ENCODE measurements around the gene SH2D7.
"Not testable (repeated sequence)": the region's sequence is repeated elsewhere in the genome, so short reads cannot be mapped to it uniquely, and the experiment has no call there.

Gene SH2D7

DNA sequence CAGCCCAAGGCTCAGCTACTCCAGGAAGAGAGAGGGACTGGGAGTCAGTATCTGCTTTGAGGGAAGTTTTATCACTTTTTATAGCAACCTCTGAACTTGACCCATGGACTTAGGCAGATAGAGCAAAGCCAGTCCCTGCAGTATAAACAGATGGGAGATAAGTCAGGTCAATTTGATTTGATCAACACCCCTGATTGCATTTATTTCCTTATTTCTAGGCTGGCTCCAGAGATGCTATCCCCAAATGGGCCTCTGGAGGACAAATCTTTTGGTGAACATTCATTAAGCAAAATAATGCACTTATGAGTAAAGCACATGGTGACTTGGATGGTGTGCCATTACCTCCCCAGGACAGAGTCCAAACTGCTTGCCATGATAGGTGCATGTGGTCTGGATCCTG is 47.9 kb downstream of the SH2D7 start:
- no peaks in the 10 kb centered on the region for H3K4me1 ChIP-seq
- in situ Hi-C loops (cut with MboI; ENCODE audit: low sequenced_read_pairs), result loop anchor here (5.0 kb wide), 1 partner anchor 48 kb away; the partner anchor contains the start of gene SH2D7
- no peak overlapping the region for H3K4me3 ChIP-seq
- DNase-seq (ENCODE audit: low spot score in 2 of 2), result no peak
- no peaks in the 10 kb centered on the region for H3K36me3 ChIP-seq (replicated peaks)
- H3K27me3 ChIP-seq (ENCODE audit: low read depth), result no peaks in the 10 kb centered on the region
- no peaks in the 10 kb centered on the region; the same call in 1 of the 2 replicates for H3K9me3 ChIP-seq

DNA sequence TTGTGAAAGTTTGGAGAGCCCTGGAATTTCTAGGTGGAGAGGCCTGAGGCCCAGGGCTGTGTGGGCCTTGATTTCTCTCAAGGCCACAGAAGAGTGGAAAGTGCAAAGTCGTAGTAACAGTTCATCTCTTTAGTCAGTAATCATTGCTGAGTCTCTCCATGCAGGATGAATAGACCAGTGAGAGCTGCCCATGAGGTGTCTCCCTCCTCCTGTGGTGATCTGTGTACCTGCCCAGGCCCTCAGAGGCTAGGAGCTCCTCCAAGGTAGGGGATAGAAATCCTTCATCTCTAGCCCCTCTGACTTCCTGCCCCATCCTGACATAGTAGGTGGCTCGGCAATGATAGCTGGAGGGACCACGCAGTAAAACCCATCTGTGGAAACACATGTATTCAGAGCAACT is 50.0 kb downstream of the SH2D7 start:
- no peak overlapping the region for H3K4me3 ChIP-seq
- H3K27me3 ChIP-seq (ENCODE audit: low read depth), result no peaks in the 10 kb centered on the region
- H3K36me3 ChIP-seq (replicated peaks), result no peaks in the 10 kb centered on the region
- in situ Hi-C loops (cut with MboI; ENCODE audit: low sequenced_read_pairs), result loop anchor here (5.0 kb wide), 1 partner anchor 50 kb away; the partner anchor contains the start of gene SH2D7
- H3K9me3 ChIP-seq, result no peaks in the 10 kb centered on the region; the same call in 1 of the 2 replicates
- no peak for DNase-seq (ENCODE audit: low spot score in 2 of 2)
- H3K4me1 ChIP-seq, result no peaks in the 10 kb centered on the region

DNA sequence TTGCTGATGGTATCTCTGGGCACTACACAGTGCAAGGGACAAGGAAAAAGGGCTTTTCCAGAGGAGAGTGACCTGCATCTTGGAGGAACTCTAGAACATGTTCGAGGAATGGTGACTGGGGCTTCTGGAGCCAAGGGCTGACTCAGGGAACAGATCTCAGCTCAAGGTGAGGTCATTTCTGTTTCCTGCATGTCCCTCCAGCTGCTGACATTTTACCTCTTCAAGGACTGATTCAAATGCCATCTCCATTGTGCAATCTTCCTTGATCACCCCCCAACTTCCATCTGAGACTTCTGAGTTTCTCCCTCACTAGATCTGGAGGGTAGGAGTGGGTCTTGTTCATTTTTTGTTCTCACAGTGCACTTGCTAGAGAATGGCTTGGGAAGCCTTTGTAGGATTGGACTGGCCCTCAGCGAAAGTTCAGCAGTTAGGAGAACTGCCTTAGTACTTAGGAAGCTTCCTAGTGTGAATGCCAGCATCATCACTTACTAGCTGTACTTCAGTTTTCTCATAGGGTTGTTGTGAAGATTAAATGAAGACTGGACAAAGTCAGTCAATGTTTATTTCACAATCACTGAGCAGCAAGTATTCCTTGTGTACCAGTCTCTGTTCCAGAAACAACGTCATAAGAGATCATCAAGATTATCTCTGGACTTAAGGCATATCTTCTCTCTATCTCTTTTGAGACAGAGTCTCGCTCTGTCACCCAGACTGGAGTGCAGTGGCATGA is 54.2 kb downstream of the SH2D7 start:
- no peaks in the 10 kb centered on the region for H3K27me3 ChIP-seq (ENCODE audit: low read depth)
- in situ Hi-C loops (cut with MboI; ENCODE audit: low sequenced_read_pairs), result no loop called here
- DNase-seq (ENCODE audit: low spot score in 2 of 2), result no peak

DNA sequence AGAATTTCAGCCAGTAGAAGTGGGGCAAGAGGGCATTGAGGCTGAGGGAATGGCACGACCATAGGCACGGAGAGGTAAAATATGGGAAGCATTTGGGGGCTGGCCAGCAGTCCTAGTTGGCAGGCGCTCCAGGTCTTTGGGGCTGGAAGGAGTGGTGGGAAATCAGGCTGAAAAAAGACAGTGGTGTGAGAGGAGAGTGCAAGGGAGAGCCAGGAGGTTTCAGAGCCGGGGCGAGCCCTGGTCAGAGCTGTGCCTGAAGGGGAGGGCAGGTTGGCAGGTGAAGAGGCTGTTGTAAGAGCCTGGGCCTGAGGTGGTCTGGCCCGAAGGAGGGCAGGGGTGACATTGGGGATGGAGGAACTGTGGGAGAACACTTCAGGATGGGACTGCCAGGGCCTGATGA is 55.2 kb downstream of the SH2D7 start:
- no peaks in the 10 kb centered on the region for H3K9me3 ChIP-seq
- in situ Hi-C loops (cut with MboI; ENCODE audit: low sequenced_read_pairs), result no loop called here
- no peaks in the 10 kb centered on the region for H3K27me3 ChIP-seq (ENCODE audit: low read depth)
- peaks cover 16% of the 10 kb centered on the region for H3K4me1 ChIP-seq
- no peak for DNase-seq (ENCODE audit: low spot score in 2 of 2)
- H3K4me3 ChIP-seq, result no peak overlapping the region
- no peaks in the 10 kb centered on the region; the same call in 1 of the 2 replicates for H3K36me3 ChIP-seq (replicated peaks)

More for the DNA sequence above, 54.2 kb downstream of the SH2D7 start:
- Histone ChIP-seq H3K4me3 (no peak overlapping the region), H3K4me1 (peaks cover 16% of the 10 kb centered on the region), H3K9me3 (no peaks in the 10 kb centered on the region), H3K36me3 (replicated peaks) (no peaks in the 10 kb centered on the region; the same call in 1 of the 2 replicates)

DNA sequence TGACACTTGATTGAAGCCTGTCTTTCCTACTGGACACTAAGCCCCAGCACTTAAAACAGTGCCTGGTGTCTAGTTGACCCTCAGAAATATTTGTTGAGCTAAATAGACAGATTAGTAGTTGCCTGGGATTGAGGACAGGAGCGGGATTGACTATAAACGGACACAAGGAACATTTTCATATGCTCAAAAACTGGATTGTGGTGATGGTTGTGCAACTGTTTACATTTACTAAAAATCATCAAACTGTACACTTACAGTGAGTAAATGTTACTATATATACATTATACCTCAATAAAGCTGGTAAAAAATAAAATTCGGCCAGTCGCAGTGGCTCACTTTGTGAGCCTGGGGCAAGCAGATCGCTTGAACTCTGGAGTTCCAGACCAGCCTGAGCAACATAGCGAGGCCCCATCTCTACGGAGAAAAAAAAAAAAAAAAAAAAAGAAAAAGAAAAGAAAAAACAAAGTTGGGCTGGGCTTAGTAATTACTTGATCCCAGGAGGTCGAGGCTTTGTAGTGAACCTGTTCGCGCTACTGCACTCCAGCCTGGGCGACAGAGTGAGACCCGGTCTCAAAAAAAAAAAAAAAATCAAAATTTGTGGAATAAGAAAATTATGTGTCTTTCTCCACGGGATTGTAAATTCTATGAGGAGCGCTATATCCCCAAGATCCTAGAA is 56.2 kb downstream of the SH2D7 start:
- Histone ChIP-seq H3K36me3 (replicated peaks) (no peaks in the 10 kb centered on the region; the same call in 1 of the 2 replicates), H3K9me3 (no peaks in the 10 kb centered on the region), H3K27me3 (ENCODE audit: low read depth) (no peaks in the 10 kb centered on the region), H3K4me3 (peak overlapping the region; percentile 57), H3K4me1 (peaks cover 16% of the 10 kb centered on the region)
- peak in 1 of 2 experiments; percentile 44 for DNase-seq (ENCODE audit: low spot score in 2 of 2)
- in situ Hi-C loops (cut with MboI; ENCODE audit: low sequenced_read_pairs), result no loop called here

DNA sequence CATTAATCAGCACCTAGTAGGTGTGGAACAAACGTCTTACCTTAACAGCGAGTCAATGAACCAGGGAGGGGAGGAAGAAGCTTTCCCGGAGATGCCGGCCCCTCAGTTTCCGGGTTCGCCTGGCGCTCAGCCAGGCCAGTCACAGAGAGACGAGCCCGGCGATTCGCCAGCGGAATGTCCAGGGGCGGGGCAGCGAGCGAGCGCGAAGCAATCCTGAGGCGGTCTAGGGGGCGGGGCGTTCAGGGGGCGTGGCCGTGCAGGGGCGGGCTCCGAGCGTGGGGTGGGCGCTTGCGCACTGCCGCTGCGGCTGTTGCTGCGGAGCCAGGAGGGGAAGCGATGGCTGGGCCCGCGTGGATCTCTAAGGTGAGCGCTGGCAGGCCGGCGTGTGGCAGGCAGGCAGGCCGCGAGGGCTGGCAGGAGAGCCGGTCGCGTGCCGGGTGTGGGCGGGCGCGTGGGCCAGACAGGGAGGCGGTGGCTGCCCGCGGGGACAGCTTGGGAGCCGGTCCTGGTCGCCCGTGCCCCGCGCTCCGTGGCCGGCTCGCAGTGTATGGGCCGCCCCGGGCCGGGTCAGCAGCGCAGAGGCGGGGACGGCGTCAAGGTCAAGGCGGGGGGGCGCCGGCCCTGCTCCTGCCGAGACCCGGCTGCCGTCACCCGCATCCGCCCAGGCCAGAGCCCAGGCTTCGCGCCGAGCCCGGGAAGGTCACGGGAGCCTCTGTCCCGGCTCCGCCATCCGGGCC is 56.9 kb downstream of the SH2D7 start, which contains the start of gene IDH3A:
IDH3A (plus strand) TSS at position 295 of the 737 bp plus-strand sequence; CDS start at position 337, 42 bp downstream.
- in situ Hi-C loops (cut with MboI; ENCODE audit: low sequenced_read_pairs), result no loop called here

DNA sequence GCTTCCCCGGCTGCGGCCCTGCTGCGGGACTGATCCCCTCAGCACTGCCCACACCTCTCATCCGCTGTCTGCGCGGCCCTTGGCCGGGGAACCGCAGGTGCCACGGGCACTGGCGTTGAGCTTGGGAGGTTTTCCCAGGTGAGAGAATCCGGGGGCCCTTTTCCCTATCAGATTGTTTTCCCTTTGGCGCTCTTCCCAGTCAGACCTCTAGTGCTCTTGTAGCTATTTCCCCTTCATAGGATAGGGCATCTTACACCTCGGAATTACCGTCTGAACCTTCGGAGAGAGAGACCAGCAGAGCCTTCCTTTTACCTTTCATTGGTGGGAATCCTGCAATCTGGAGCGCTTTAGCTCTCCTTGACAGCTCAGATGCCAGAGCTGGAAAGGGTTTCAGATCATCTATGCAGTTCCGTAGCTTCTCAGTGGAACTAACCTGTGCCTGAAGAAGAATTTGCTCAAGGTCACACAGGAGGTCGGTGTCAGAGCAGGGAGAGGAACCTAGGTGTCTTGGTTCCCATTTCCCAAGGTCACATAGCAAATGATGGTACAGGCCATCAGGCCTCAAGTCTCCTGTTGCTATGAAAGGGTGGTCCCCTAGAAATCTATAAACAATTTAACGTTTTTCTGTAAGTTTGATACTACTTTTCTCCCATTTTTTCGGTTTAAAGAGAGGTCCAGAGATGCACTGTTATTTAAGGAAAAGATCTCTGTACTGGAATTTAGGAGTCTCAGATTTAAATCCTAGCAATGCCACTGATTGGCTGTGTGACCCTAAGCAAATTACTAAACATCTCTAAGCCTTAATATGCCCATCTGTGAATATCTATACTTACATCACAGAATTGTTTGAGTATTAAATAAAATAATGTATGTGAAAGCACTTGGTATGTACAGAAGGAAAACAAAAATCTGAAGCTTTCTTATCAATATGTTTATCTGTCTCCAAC is 57.7 kb downstream of the SH2D7 start:
- Histone ChIP-seq H3K36me3 (replicated peaks) (no peaks in the 10 kb centered on the region; the same call in 1 of the 2 replicates), H3K4me3 (peak overlapping the region; percentile 57), H3K27me3 (ENCODE audit: low read depth) (no peaks in the 10 kb centered on the region), H3K9me3 (no peaks in the 10 kb centered on the region), H3K4me1 (peaks cover 21% of the 10 kb centered on the region)
- peak; percentile 54 to 66 for DNase-seq (ENCODE audit: low spot score in 2 of 2)
- in situ Hi-C loops (cut with MboI; ENCODE audit: low sequenced_read_pairs), result no loop called here

More for the DNA sequence above, 56.9 kb downstream of the SH2D7 start, which contains the start of gene IDH3A:
- no peaks in the 10 kb centered on the region; the same call in 1 of the 2 replicates for H3K36me3 ChIP-seq (replicated peaks)
- peak; percentile 100 for DNase-seq (ENCODE audit: low spot score in 2 of 2)
- H3K9me3 ChIP-seq, result no peaks in the 10 kb centered on the region
- H3K4me3 ChIP-seq, result peak within 1 kb of the TSS; percentile 57
- no peaks in the 10 kb centered on the region for H3K27me3 ChIP-seq (ENCODE audit: low read depth)
- peaks cover 16% of the 10 kb centered on the region for H3K4me1 ChIP-seq

DNA sequence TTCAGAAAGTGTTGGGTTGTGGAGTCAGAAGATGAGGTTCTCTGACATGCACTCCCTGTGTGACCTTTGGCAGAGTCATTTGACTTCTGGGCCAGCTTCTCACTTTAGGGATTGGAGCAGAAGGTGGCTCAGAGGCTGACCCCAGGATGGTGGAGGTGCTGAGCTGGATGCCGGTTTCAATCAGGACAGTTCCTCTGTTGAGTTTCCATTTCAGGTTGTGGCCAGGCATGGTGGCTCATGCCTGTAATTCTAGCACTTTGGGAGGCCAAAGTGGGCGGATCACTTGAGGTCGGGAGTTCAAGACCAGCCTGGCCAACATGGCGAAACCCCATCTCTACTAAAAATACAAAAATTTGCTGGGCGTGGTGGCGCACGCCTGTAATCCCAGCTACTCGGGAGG is 58.7 kb downstream of the SH2D7 start:
- in situ Hi-C loops (cut with MboI; ENCODE audit: low sequenced_read_pairs); H3K27me3 ChIP-seq (ENCODE audit: low read depth); H3K4me3 ChIP-seq; H3K9me3 ChIP-seq; DNase-seq (ENCODE audit: low spot score in 2 of 2); H3K36me3 ChIP-seq (replicated peaks): not testable (repeated sequence)
- H3K4me1 ChIP-seq, result peaks cover 31% of the 10 kb centered on the region

Measured in HAP-1 (cell line).